ENCODE measurements around the gene SAE1. TPM values are rescaled to one million over a fixed set of nuclear protein-coding genes. Genes with fewer than 3 reads are reported as not detected.

The SAE1 gene
- total RNA-seq (100 to 1,000 TPM in 1 of 5 donors, 10 to 100 TPM in 4; 16.2 to 373 (median 38.7) TPM), polyA plus RNA-seq (10 to 100 TPM; 37.8 to 53.9 (median 48.4) TPM)
- long read RNA-seq, donor 1, transcript SAE1-201 (9 exons, 2,049 nt) = major isoform, 9 of 11 reads
- long read RNA-seq, donor 1, partial matches to known transcripts = 0 of 11 reads
- long read RNA-seq, donor 1, other reads (novel, unspliced or antisense) = 0 of 11 reads
- long read RNA-seq, donor 2, transcript SAE1-201 (9 exons, 2,049 nt) = major isoform, 15 of 16 reads
- long read RNA-seq, donor 2, partial matches to known transcripts = 0 of 16 reads
- long read RNA-seq, donor 2, other reads (novel, unspliced or antisense) = 0 of 16 reads
- long read RNA-seq, donor 3, transcript SAE1-201 (9 exons, 2,049 nt) = major isoform, 12 of 28 reads
- long read RNA-seq, donor 3, partial matches to known transcripts = 13 of 28 reads
- long read RNA-seq, donor 3, other reads (novel, unspliced or antisense) = 0 of 28 reads
- long read RNA-seq, donor 4, partial matches to known transcripts = 0 of 1 reads
- long read RNA-seq, donor 4, other reads (novel, unspliced or antisense) = 0 of 1 reads
- long read RNA-seq, donor 5, transcript SAE1-201 (9 exons, 2,049 nt) = major isoform, 15 of 17 reads
- long read RNA-seq, donor 5, partial matches to known transcripts = 0 of 17 reads
- long read RNA-seq, donor 5, other reads (novel, unspliced or antisense) = 0 of 17 reads
- long read RNA-seq, donor 6, transcript SAE1-201 (9 exons, 2,049 nt) = major isoform, 45 of 55 reads
- long read RNA-seq, donor 6, partial matches to known transcripts = 5 of 55 reads
- long read RNA-seq, donor 6, other reads (novel, unspliced or antisense) = 0 of 55 reads
- long read RNA-seq, donor 7, transcript SAE1-201 (9 exons, 2,049 nt) = major isoform, 25 of 25 reads
- long read RNA-seq, donor 7, partial matches to known transcripts = 0 of 25 reads
- long read RNA-seq, donor 7, other reads (novel, unspliced or antisense) = 0 of 25 reads
- long read RNA-seq, donor 8, transcript SAE1-201 (9 exons, 2,049 nt) = major isoform, 14 of 30 reads
- long read RNA-seq, donor 8, partial matches to known transcripts = 14 of 30 reads
- long read RNA-seq, donor 8, other reads (novel, unspliced or antisense) = 0 of 30 reads
- long read RNA-seq, donor 9, transcript SAE1-201 (9 exons, 2,049 nt) = major isoform, 11 of 27 reads
- long read RNA-seq, donor 9, partial matches to known transcripts = 13 of 27 reads
- long read RNA-seq, donor 9, other reads (novel, unspliced or antisense) = 0 of 27 reads
- long read RNA-seq, donor 10, partial matches to known transcripts = 0 of 4 reads
- long read RNA-seq, donor 10, other reads (novel, unspliced or antisense) = 0 of 4 reads

- Histone ChIP-seq H3K9me3 (no peaks in the 10 kb centered on the region), H3K4me3 (peak within 1 kb of the TSS; percentile 68 to 88 (median 78)), H3K36me3 (no peaks in the 10 kb centered on the region), H3K4me1 (peaks cover 16 to 52% (median 39%) of the 10 kb centered on the region in 4 donors), H3K27me3 (no peaks in the 10 kb centered on the region), H3K27ac (peak within 1 kb of the TSS; percentile 88 to 96 (median 95))
- 0 to 1% (median 0%) methylated on average over 41 to 51 of the region's 51 CpGs for WGBS, 5 donors
- TF ChIP-seq POLR2AphosphoS5 (IDR thresholded peaks at IDR 0.05) (peak; percentile 89 to 94 (median 92)), POLR2A (IDR thresholded peaks at IDR 0.05) (peak in 2 of 4 donors; percentile 29 to 68), EP300 (IDR thresholded peaks at IDR 0.05) (no peak)
- TF ChIP-seq, protein P1, sequence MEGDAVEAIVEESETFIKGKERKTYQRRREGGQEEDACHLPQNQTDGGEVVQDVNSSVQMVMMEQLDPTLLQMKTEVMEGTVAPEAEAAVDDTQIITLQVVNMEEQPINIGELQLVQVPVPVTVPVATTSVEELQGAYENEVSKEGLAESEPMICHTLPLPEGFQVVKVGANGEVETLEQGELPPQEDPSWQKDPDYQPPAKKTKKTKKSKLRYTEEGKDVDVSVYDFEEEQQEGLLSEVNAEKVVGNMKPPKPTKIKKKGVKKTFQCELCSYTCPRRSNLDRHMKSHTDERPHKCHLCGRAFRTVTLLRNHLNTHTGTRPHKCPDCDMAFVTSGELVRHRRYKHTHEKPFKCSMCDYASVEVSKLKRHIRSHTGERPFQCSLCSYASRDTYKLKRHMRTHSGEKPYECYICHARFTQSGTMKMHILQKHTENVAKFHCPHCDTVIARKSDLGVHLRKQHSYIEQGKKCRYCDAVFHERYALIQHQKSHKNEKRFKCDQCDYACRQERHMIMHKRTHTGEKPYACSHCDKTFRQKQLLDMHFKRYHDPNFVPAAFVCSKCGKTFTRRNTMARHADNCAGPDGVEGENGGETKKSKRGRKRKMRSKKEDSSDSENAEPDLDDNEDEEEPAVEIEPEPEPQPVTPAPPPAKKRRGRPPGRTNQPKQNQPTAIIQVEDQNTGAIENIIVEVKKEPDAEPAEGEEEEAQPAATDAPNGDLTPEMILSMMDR (IDR thresholded peaks at IDR 0.05) = peak in 4 of 7 experiments; percentile 16 to 88 (median 56)
- DNase-seq = peak; percentile 93 to 99
- intact Hi-C loops (cut with DNase I; ENCODE audit: low total_unique reads) = no loop called here
These were observed at the start of gene SAE1 for GRCh38 chr19:47130589-47131227. Gene SAE1, plus strand, starts transcription at chr19:47130835. Its CDS starts 96 bp downstream, at chr19:47130931.

- TF ChIP-seq POLR2A (IDR thresholded peaks at IDR 0.05) = no peak
- TF ChIP-seq EP300 (IDR thresholded peaks at IDR 0.05) = no peak
- TF ChIP-seq POLR2AphosphoS5 (IDR thresholded peaks at IDR 0.05) = no peak
- TF ChIP-seq, protein P1 (IDR thresholded peaks at IDR 0.05) = no peak
- Histone ChIP-seq H3K4me1 (peaks cover 4 to 10% (median 8%) of the 10 kb centered on the region in 4 donors), H3K4me3 (no peak overlapping the region), H3K27ac (peak overlapping the region in 2 of 5 donors; percentile 80 to 82), H3K36me3 (peaks cover 68 to 97% (median 96%) of the 10 kb centered on the region in 4 donors), H3K9me3 (no peaks in the 10 kb centered on the region), H3K27me3 (no peaks in the 10 kb centered on the region)
- 74 to 87% (median 83%) methylated on average over 6 of the region's 6 CpGs for WGBS, 5 donors
- intact Hi-C loops (cut with DNase I; ENCODE audit: low total_unique reads) = loop anchor here (5.0 kb wide), 1 partner anchor 41 kb away; no protein-coding TSS in a partner anchor
- no peak for DNase-seq
These were observed 49.5 kb upstream of the SAE1 start for GRCh38 chr19:47081095-47081494.

DNA sequence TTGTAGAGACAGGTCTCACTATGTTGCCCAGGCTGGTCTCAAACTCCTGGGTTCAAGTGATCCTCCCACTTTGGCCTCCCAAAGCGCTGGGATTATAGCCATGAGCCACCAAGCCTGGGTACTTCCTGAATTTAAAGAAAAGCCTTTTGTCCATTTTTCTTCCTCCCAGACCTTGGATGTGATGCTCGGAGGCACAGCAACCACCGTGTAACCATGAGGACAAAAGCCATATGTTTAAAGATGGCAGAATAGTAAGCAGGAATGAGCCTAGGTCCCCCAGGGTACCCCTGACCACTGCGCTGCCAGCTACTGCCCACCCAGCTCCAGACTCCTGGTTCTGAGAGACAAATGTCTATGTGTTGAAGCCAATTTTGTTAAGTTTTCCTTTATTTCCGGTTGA lies 48.1 kb upstream of the SAE1 start:
- peaks cover 4 to 10% (median 8%) of the 10 kb centered on the region in 4 donors for H3K4me1 ChIP-seq
- no peaks in the 10 kb centered on the region for H3K9me3 ChIP-seq
- no peak for DNase-seq
- no peaks in the 10 kb centered on the region for H3K27me3 ChIP-seq
- peaks cover 73 to 97% (median 96%) of the 10 kb centered on the region in 4 donors for H3K36me3 ChIP-seq
- TF ChIP-seq POLR2AphosphoS5 (IDR thresholded peaks at IDR 0.05) (no peak), EP300 (IDR thresholded peaks at IDR 0.05) (no peak), POLR2A (IDR thresholded peaks at IDR 0.05) (no peak)
- TF ChIP-seq, protein P1 (IDR thresholded peaks at IDR 0.05) = no peak
- no peak overlapping the region for H3K4me3 ChIP-seq
- intact Hi-C loops (cut with DNase I; ENCODE audit: low total_unique reads) = loop anchor here (5.0 kb wide), 1 partner anchor 40 kb away; no protein-coding TSS in a partner anchor
- H3K27ac ChIP-seq = no peak overlapping the region
- WGBS, 5 donors = 94 to 98% (median 95%) methylated on average over 5 of the region's 5 CpGs

Data from stomach (tissue), 19 donors.